HG02840 (cell line): Measurements from ENCODE around the gene PZP.

Experiments
- ATAC-seq: cut with Tn5 transposase; IDR thresholded peaks from one replicate; pipeline ENCODE4 v1.9.1; 2021; ENCODE audit warnings: mild to moderate bottlenecking, moderate library complexity, moderate number of reproducible peaks; ENCODE audit not compliant: unreplicated experiment, low FRiP score

PZP gene

DNA sequence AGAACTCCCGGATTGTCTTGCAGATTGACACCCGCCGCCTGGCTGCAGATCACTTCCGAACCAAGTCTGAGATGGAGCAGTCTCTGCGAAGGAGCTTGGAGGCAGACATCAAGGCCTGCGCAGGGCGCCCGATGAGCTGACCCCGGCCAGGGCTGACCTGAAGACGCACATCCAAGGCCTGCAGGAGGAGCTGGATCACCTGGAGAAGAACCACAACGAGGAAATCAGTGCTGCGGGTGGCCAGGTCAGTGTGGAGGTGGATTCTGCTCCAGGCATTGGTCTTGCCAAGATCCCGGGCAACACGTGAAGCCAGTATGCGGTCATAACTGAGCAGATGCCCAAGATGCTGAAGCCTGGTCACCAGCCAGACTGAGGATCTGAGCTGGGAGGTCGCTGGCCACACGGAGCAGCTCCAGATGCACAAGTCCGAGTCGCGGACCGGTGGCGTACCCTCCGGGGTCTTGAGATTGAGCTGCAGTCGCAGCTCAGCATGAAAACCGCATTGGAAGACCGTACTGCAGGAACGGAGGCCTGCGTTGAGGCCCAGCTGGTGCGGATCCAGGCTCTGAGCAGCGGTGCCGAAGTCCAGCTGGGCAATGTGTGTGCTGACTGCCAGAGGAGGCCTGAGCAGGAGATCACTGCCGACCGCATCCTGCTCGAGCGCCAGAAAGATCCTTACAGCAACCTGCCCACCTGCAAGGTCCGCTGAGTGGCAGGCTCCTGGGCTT, 80.1 kb downstream of the PZP start:
- ATAC-seq, result no peak

DNA sequence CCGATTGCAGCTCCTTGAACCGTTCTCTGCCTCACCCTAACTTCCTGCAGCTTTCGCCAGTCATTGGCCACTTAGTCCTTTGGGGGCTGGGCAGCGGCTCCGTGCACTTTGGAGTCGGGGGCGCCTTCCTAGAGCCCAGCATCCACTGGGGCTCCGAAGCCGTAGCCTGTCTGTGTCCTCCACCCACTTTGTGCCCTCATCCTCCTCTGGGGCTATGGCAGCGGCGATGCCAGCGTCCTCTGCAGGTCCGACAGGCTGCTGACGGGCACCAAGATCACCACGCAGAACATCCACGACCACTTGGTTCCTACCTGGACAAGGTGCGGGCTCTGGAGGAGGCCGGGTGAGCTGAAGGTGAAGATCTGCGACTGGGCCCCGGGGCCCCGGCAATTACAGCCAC, 80.7 kb downstream of the PZP start:
- ATAC-seq, result no peak

GRCh38 chr12:9124383-9125031, 83.7 kb downstream of the PZP start:
- no peak for ATAC-seq

- ATAC-seq, result no peak
These were observed 84.3 kb downstream of the PZP start for GRCh38 chr12:9123781-9124382.

DNA sequence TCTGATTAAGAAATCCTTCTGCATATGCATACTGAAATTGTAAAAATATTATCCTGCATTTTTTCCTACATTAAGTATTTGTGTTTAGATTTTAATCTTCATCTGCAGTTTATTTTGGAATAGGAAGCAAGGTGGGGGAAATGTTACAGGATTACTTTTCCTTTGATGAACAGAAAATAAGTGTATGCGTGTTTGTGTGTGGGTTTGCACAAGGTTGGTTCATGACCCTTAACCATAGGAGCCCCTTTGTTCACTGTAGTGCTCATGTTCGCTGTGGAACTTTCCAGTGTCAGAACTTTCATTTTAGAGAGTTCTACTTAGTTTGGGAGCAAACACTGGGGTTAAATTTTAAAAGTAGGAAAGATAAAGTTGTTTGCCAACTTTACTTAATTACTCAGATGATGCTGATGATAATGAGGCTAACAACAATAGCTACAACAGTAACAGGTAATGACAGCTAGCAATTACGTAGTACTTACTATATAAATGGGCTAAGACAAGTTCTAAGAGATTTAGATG, 86.0 kb downstream of the PZP start:
- ATAC-seq, result no peak

DNA sequence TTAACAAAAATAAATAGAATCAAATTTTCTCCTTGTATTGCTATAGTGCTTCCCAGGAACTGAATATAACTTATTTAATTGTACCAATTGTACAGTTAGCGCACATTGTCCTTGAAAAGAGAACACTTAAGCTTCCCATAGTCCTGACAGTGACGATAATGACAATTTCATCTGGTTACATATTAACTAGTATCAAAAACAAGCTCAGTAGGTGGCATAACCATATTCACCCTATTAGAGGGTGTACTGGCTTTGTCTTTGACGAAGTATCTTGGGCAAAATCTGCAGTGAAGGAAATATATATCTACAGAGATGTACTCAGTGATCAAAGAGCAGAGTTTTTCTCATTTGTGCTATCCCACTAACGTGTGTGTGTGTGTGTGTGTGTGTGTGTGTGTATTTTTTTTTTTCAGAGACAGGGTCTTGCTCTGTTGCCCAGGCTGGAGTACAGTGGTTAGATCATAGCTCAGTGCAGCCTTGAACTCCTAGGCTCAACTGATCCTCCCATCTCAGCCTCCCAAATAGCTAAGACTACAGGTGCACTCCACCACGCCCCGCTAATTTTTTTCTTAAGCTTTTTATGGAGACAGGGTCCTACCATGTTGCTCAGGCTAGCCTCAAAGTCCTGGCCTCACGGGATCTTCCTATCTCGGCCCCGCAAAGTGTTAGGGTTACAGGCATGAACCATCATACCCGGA, 87.6 kb downstream of the PZP start:
- no peak for ATAC-seq

- ATAC-seq, result no peak
These were observed 90.0 kb downstream of the PZP start for GRCh38 chr12:9118158-9118557.

DNA sequence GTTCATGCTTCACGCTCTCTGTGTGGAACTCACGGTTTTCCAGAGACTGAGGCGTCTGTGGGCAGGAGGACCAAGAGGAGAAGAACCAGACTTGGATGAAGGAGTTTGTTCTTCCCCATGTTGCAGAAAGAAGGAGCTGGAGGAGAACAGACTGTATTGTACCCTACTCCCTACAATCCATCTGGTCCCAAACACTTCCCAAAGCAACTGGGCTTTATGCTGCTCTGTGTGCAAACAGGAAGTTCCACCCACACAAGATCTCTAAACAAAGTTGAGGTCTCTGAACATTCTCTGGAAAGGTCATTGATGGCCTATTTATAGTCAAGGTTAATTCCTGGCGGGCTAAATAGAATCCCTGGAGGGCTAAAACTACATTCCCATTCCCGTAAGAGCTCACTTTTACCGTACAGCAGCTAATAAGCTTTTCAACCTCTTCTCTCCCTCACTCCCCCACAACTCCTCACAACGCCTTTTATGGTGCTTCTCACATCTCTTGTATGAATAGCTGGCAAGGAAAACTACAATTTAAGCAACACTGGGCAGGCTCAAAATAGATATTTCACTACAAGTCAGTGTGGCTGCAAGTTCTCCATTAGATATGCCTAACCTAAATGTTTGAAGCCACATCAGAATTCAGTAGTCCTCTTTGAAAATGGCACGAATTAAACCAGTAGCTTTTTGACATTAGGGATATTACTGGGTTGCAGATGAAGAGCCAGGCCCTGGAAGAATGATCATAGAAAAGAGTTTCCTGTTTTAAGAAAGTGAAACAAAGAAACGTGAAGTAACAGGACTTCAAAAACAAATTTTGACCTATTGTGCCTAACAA, 92.2 kb downstream of the PZP start, which contains the start of gene A2M:
Gene A2M (minus strand): TSS at position 189 of the 829 bp plus-strand sequence. CDS start 70 bp downstream, at position 119.
- ATAC-seq, result no peak

GRCh38 chr12:9114946-9115345, 93.2 kb downstream of the PZP start:
- no peak for ATAC-seq

DNA sequence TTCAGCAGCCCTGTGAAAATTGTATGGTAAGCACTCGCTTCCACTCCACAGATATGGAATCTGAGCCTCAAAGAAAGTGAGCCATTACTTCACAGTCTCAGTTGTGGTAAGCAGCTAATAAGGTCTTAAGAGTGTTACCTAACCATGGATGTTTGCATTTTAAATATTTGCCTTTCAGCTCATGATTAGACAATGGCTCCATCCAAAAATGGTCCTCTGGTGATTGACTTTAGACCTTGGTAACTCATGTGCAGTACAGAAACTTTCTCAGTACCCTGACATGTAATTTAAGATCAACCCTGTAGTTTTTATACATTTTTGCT, 94.2 kb downstream of the PZP start:
- ATAC-seq, result no peak

- no peak for ATAC-seq
These were observed 94.8 kb downstream of the PZP start for GRCh38 chr12:9113296-9113986.

GRCh38 chr12:9112076-9112853, 95.9 kb downstream of the PZP start:
- ATAC-seq, result no peak

DNA sequence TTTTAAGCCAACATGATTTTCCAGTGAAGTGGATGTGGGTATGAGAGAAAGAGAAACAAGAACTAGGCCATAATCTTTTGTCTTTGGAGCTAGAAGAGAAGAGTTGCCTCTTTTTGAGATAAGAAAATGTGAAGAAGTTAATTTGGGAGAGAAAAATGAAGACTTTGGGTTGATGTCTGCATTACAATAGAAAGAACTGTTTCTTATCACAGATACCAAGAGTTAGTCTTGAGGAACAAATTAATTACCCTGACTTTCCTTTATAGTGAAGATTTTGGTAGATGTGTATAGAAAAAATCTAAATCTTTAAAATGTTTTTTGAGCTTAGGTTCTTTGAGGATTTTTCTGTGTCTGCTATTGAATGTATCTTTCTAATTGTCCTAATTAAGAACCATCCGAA, 96.7 kb downstream of the PZP start:
- ATAC-seq, result no peak

- ATAC-seq, result no peak
These were observed 98.3 kb downstream of the PZP start for GRCh38 chr12:9109737-9110491.

DNA sequence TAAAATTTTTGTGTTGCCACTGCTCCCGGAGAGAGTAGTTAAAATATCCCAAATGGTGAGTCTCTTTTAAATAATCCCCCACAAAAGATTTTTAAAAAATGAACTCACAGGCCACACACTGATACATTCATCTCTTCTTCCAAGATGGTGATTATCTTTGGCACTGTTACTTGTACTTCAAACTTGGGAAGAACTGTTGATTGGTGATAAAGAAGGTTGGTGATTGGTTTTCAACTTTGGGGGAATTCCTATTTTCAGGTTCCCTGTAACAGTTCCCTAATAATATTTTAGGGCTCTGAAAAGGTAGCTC, 99.0 kb downstream of the PZP start:
- ATAC-seq, result no peak

- ATAC-seq, result no peak
These were observed 99.5 kb downstream of the PZP start for GRCh38 chr12:9108504-9109212.

DNA sequence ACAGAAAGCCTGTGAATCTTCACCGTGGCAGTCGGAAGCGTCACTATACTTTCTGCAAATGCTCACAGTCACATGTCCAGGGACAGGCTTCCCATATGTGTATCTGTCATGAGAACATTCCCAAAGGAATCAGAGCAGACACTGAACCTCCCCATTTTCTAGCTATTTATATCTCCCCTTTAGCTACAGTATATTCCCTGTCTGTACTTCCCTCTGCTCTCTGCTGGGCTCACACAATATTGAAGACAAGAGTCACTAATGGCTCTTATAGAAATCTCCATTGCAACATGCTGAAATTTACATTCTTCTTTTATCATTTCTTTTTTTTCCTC, 100.7 kb downstream of the PZP start:
- ATAC-seq, result no peak
